GM18526 (cell line): ENCODE data around the gene ATP5PD.

Experiments
- POLR2A ChIP-seq: IDR thresholded peaks from 3 replicates; pipeline ENCODE4 v1.6.1; 2011; ENCODE audit not compliant: insufficient read length; ENCODE audit errors: extremely low read depth

The ATP5PD gene

DNA sequence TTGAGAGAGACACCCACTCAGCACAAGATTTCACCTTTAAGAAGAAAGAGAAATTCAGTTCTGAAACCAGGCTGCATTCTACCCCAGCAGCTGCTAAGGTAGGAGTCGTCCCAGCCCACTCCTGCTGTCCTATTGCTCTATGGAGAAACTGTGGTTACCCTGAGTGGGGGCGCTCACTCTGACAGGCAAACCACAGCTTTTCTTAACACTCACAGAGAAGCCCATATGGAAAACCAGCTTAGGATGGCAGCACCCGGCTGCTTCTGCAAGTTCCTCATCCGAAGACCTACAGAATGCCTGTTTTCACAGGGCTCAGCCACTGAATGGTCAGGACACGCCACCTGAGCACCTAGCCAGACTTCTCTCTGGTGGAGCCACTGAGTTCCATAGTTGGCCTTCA is 7.5 kb downstream of the ATP5PD start:
- TF ChIP-seq POLR2A = no peak

DNA sequence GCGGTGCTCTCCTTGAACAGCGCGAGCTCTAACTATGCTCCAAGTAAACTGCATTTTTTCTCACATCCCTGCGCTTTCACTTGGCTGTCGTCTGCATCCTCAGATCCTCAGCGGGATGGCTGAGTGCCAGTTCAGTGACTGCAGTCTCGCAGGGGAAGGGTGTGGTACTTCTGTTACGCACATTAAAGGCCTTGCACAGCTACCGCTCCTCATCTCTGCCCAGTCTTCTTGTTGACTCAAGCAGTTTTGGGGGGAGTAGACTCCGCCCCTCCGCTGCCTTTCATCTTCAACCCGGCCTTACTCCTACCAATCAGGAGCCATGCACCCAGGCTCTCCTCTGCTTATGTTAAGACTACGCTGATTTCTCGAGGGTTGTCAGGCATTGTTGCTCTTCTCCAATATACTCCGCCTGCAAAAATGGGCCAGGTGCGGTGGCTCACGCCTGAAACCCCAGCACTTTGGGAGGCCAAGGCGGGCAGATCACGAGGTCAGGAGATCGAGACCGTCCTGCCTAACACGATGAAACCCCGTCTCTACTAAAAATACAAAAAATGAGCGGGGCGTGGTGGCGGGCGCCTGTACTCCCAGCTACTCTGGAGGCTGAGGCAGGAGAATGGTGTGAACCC is 10.0 kb downstream of the ATP5PD start:
- no peak for TF ChIP-seq POLR2A

DNA sequence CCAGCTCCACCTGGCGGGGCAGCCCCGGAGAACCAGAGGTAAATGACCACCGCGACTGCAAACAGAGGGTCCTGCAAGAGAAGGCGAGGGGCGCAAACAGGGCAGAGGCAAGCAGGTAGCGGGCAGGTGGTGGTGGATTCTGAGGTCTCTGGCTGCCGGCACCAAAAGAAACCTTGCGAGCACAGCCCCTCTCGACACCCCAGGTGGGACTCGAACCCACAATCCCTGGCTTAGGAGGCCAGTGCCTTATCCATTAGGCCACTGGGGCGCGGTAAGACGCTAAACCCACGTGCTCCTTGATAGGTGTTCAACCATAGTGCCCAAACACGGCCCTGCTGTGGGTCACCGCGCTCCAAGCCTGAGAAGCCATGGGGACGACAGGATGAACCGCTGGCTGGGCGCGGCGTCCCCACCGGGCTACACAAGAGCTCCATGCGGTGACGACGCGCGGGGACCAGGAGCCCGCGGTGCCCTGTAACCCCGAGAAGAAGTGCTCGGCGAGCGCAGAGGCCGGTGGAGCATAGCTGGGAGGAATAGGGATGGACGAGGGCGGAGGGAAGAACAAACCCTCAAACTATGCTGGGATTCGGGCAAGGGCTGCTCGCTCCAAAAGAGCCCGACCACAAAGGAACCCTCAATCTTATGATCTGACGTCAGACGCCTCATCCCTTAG is 12.4 kb downstream of the ATP5PD start:
- no peak for TF ChIP-seq POLR2A

DNA sequence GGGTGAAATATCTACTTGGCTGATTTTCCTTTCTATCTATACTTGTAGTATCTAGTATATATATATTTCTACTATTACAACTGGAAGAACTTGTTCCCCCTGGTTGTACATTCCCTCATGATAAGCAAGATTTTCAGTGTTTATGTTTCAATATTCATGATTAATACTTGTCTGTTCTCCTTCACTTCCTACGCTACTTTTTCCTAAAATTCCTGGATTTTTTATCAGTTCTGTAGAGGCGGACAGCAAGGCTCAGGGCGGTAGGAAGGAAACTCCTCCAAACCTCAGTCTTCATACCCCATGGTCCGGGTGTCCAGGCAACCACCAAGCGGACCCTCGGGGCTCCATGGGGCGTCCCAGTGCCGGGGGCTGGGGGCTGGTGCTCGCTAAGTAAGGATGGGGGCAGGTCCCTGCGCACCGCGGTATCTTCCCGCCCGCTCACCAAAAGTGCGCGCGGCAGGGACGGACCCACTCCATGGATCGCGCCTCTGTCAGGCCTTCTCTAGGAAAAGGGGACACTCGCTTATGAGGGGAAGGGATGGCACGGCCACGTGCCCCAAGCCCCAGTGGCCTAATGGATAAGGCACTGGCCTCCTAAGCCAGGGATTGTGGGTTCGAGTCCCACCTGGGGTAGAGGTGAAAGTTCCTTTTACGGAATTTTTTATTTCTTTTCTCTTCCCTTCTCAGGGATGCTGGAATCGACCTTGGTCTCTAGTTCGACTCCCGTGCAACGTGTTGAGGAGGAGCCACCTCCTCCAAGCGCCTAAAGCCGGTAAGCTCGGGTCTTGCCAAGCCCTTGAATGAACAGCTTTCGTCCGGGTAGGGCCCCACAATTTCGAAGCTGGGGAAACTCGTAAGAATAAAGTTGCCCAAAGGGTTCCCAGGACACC is 13.2 kb downstream of the ATP5PD start:
- TF ChIP-seq POLR2A = no peak

DNA sequence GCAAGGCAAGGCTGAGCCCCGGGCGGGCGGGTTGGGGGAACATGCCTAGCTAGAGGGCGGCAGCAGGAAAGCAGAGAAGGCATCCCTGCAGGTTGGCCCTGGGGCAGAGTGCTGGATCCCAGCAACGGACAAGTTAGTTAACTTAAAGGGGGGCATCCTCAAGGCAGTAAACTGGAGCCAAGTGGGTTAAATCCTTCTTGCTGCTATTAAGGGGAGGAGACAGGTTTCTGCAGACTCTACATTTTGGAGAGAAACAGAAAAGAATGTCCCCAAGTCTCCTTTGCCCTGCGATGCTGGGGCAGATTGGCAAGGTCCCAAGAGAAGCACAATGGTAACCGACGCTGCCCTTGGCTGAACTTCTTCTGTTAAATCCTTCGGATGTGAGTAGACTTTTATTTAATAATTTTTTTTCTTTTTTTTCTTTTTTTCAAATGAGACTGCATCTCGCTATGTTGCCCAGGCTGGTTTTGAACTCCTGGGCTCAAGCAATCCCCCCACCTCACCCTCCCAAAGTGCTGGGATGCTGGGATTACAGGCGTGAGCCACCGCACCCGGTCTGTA is 14.0 kb downstream of the ATP5PD start:
- no peak for TF ChIP-seq POLR2A

DNA sequence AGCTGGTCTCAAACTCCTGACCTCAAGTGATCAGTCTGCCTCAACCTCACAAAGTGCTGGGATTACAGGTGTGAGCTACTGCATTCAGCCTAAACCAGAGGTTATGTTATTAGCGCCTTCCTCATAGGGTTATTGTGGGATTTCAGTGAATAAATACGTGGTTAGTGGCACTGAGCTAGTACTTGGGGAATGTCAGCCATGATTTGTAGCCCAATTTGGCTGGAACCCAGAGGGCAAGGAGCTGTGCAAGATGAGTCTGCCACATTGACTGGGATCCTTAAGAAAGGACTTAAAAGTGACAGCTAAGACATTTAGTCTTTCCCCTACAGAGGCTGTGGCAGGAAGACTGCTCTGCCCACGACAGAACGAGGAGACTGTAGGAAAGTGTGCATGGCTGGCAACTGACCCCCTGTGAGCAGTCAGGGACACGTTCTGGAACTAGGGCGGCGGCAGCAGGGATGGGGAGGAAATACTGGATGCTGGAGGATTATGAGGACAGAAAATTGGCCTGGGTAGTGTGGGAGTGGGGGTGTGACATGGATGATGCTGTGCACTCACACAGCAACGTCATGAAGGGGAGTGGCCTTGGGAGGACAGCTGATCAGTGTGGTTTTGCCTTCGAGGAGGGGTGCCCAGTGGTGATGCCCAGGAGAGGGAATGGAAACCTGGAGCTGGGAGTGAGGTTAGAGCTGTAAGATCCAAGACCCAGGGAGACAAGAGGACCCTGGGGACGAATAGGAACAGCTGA is 14.6 kb downstream of the ATP5PD start:
- TF ChIP-seq POLR2A = no peak

DNA sequence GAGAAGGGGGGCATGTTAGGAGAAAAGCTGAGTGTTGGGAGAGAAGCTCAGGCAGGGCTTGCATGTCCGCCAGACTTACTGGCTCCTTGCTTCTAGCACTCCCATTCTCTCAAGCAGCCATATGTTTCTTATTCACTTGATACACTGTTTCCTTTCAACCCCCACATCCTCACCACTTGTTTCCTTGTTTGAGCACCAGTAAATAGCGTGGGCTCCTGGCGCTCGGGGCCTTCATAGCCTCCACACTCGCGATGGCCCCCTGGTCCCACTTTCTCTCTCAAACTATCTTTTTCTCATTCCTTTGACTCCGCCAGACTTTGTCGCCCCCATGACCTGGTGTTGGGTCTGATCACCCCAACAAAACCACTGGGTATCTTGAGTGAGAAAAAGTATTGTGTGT is 16.6 kb downstream of the ATP5PD start:
- no peak for TF ChIP-seq POLR2A

DNA sequence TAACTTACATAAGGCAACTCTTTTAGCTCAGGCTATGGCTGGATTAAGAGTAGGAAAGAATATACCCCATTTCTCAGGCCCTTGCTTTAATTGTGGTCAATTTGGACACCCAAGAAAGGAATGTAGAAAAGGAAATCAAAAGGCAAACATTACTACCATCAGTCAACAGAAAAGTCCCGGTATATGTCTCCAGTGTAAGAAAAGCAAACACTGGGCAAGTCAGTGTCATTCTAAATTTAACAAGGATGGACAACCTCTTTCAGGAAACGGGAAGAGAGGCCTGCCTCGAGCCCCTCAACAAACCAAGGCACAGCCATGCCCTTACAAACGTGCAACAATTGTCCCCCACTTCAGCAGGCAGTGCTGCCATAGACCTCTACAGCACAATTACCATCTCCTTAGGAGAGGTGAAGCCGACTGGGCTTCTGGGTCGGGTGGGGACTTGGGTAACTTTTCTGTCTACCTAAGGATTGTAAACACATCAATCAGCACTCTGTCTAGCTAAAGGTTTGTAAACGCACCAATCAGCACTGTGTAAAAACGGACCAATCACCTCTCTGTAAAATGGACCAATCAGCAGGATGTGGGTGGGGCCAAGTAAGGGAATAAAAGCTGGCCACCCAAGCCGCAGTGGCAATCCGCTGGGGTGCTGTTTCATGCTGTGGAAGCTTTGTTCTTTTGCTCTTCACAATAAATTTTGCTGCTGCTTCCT is 21.9 kb downstream of the ATP5PD start:
- no peak for TF ChIP-seq POLR2A

DNA sequence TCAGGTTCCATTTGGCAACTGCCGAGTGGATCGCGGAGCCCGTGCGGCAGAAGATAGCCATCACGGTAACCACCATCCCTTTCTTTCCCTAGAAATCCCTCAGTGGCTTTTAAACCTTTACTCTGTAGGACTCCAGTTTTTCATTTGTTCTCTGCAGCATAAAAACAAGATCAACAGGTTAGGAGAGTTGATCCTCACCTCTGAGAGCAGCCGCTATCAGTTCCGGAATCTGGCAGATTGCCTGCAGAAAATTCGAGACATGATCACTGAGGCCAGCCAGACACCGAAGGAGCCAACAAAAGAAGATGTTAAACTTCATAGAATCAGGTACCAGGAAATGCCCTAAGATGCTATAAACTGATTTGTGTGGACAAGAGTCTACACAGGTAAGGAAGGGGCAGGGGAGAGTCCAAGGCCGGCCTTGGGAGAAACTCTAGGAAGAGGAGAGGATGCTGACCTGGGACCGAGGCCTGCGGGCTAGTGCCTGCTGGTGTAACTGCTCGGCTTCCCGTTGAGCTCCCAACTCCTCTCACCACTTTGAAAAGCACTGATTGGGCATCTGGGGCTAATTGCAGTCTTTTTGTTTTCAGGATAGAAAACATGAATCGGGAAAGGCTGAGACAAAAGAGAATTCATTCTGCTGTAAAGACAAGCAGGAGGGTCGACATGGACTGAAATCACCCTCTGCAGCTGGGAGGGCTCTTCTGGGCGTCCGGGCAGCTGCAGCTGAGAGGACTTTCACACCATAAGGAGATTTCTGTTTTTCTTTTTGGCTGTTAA is 26.2 kb downstream of the ATP5PD start:
- TF ChIP-seq POLR2A = no peak

DNA sequence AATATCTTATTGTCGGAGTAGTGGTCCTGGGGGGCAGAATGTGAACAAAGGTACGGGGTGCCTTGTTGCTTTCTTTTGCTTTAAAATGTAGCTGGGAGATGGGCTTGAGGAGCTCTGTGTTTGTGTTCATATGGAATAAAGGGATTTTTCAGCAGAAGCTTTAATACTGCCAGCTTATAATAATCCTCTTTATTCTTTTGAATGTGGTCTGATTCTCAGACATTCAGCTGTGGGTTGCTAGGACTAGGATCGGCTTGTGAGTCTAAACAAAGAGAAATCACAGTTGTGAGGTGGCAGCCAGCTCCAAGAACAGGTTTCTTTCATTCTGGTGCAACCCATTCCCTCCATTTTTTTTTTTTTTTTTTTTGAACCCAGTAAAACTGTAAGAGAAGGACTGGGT is 27.1 kb downstream of the ATP5PD start:
- no peak for TF ChIP-seq POLR2A

DNA sequence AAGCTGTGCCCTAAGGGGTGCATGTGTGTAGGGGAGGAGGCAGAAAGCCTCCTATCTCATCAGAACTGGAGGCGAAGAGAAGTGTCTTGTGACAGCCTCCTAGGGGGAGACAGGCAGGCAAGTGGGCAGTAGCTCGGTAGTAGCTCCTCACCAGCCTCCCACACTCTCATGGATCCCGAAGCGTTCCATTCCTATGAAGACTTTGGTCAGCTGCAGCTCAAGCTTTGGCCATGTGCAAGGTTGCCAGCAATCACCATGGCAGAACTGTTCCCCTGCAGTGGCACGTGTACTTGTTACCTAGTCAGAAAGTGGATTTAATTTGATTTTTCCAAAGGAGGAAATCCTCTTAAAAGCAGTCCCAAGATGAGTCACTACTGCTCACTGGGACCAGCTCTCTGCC is 27.6 kb downstream of the ATP5PD start:
- no peak for TF ChIP-seq POLR2A

DNA sequence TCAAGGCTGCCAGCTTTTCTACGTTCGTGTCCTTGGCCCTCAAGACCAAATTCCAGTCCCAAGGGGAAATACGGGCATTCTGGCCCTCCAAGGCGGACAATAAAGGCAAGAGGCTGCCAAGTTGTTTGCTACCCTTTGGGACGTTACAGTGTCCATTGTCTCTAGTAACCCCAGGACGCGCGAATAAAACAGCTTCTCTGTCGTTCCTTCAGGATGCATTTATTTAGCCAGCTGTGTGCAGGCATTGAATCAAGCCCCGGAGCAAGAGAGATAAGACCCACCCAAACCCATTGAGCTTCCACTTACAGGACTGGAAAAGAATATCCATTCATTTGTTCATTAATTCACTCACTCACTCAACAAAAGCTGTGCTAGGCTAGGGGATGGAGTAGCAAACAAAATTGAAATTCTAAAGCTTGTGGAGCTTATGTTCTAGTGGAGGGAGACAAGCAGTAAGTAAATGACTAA is 33.6 kb downstream of the ATP5PD start:
- no peak for TF ChIP-seq POLR2A

DNA sequence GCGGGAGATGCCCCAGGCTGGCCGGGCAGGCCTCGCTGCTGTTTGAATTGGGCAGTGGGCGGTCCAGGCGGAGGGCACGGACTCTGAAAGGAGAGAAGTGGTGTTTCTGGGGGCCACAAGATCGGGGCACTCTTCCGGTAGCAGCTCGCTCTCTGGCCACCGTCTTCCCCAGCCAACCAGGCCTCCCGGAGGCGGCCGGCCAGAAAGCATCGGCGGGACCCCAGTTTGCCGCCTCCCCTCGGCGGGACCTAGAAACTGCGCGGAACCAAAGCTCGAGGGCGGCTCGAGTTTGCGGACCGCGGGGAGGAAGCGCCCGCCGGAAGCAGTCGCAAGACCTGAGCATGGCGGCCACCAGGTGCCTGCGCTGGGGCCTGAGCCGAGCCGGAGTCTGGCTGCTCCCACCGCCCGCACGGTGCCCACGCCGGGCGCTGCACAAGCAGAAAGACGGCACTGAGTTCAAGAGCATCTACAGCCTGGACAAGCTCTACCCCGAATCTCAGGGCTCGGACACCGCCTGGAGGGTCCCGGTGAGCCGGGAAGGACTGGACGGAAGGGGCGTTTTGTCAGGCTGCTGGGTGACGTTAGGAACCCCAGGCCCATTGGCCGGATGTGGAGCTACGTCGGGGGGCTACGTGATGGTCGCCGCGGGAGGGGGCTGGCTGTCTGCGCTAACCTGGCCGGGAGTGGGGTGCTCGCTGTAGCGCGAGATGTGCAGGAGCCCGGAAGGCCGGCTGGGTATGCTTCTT is 34.2 kb downstream of the ATP5PD start, which contains the start of gene MRPL58:
Gene MRPL58, plus strand, starts transcription at position 325 of the 746 bp plus-strand sequence. Its CDS starts 17 bp downstream, at position 342.
- TF ChIP-seq POLR2A = peak; percentile 86
